Ectodermal cell (in vitro differentiated cells): ENCODE measurements around the gene HPCA.

Experiments
- H3K27ac ChIP-seq: 2 replicates; pipeline ENCODE4 v1.7.0; 2013; ENCODE audit warnings: mild to moderate bottlenecking, low read depth, low read length; ENCODE audit not compliant: insufficient read depth, poor library complexity, severe bottlenecking
- H3K27me3 ChIP-seq: 2 replicates; pipeline ENCODE4 v1.7.0; 2013; ENCODE audit warnings: mild to moderate bottlenecking, low read length; ENCODE audit not compliant: insufficient read depth, control insufficient read depth, poor library complexity, severe bottlenecking
- H3K36me3 ChIP-seq: one replicate; pipeline ENCODE4 v1.7.0; 2013; ENCODE audit warnings: low read length; ENCODE audit not compliant: control insufficient read depth, insufficient read depth
- H3K4me1 ChIP-seq: one replicate; pipeline ENCODE4 v1.7.0; 2013; ENCODE audit warnings: low read length; ENCODE audit not compliant: control insufficient read depth, insufficient read depth
- H3K4me3 ChIP-seq: 2 replicates; pipeline ENCODE4 v1.7.0; 2013; ENCODE audit warnings: low read depth, low read length, control low read depth; ENCODE audit not compliant: insufficient read depth
- H3K9me3 ChIP-seq: 2 replicates; pipeline ENCODE4 v1.7.0; 2013; ENCODE audit warnings: mild to moderate bottlenecking, low read length, moderate library complexity; ENCODE audit not compliant: control insufficient read depth
- WGBS, 2 experiments: methylation state at CpG; one replicate each; pipeline ENCODE4 v1.1.7; 2013; ENCODE audit warnings: missing lambda C conversion rate in 2 of 2; 5-methylcytosine and 5-hydroxymethylcytosine counted together

The HPCA gene

GRCh38 chr1:32863881-32864245 lies 22.4 kb upstream of the HPCA start:
- no peak overlapping the region for H3K4me3 ChIP-seq
- 94 to 100% methylated on average over 1 of the region's 1 CpG for WGBS, 2 experiments
- H3K9me3 ChIP-seq = no peaks in the 10 kb centered on the region
- peaks cover 10% of the 10 kb centered on the region for H3K36me3 ChIP-seq
- H3K27ac ChIP-seq = no peak overlapping the region
- no peaks in the 10 kb centered on the region for H3K27me3 ChIP-seq
- H3K4me1 ChIP-seq = peaks cover 11% of the 10 kb centered on the region

DNA sequence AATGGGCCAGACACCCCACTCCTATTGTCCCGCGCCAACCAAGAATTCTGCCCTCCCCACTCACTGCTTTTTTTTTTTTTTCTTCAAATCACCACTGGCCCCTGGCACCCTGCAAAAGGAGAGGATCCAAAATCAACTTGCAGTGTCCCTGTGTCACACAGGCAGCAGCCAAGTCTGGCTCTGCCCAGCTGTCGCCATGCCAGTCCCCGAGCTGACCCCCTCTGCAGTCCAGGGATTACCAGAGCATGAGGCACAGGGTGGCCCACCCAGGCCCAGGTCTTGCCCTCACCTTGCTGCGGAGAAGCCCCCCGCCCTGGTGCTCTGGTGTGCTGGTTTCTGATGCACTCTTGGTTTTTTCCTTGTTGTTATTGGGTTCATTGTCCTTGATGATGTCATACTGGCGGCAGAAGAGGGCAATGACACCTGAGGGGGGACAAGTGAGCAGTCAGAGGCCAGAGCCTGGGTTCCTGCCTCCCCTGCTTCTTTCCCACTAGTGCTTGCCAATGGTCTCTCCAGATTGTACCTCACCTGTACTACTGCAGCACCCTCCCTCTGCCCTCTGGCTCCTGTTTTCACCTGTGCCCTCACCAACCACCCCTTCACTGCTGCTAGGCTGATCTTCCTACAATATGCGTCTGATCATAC lies 21.8 kb upstream of the HPCA start:
- H3K4me3 ChIP-seq = no peak overlapping the region
- 92 to 96% methylated on average over 8 of the region's 8 CpGs for WGBS, 2 experiments
- H3K27ac ChIP-seq = peak overlapping the region; percentile 20
- peaks cover 2% of the 10 kb centered on the region for H3K27me3 ChIP-seq
- no peaks in the 10 kb centered on the region for H3K9me3 ChIP-seq
- H3K4me1 ChIP-seq = peaks cover 11% of the 10 kb centered on the region
- H3K36me3 ChIP-seq = peaks cover 10% of the 10 kb centered on the region

DNA sequence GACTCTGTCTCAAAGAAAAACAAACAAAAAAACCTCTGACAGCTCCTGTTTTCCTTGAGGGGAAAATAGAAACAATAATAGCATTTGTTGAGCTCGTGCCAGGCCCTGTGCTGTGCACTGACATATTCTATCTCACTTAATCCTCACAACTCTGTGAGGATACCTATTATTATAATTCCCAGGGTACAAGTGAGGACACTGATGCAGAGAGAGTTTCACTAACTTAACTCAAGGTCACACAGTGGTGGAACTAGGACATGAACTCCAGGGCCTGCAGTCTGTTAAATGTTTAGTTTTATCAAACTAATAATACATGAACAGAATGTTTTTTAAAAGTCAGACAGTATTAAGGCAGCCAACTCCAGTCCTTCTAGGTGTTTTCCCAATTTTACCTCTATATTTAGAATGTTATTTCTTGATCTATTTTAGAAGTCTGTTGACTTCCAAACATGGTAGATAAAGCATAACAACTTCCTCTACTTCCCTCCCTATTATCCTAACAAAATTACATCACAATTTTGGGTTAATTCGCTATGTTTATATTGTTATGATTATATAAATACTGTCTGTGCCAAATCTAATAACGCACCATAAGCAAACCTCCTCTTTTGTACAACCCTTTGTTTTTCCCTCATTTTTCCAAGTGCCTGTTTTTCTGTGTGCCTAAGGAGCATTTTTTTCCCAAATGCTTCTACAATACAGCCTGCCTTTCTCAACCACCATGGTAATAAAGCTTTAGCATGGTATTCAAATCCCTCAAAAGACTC lies 20.5 kb upstream of the HPCA start:
- 94 to 98% methylated on average over 2 of the region's 3 CpGs for WGBS, 2 experiments

DNA sequence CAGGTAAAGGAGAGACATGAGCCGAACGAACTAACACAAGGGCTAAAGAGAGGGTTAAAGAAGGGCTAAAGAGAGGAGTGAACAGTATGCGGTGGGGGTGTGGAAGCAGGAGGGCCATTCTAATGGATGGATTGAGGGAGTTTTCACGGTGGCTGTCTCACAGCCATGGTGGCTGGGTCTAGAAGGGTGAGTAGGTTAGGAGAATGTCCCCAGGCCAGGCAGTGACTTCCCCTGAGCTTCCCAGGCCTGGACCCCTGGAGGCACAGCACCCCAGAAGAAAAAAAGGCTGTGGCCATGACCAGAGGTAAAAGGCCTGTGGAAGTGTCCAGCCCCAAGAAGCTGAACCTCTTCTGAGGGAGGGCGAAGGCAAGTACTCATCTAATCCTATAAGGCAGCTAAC lies 19.1 kb upstream of the HPCA start:
- WGBS, 2 experiments = 91% methylated on average over 5 of the region's 5 CpGs
- Histone ChIP-seq H3K4me3 (no peak overlapping the region), H3K27ac (no peak overlapping the region), H3K27me3 (peaks cover 16% of the 10 kb centered on the region), H3K9me3 (no peaks in the 10 kb centered on the region), H3K36me3 (peaks cover 10% of the 10 kb centered on the region), H3K4me1 (peaks cover 32% of the 10 kb centered on the region)

More for the DNA sequence above, 20.5 kb upstream of the HPCA start:
- no peaks in the 10 kb centered on the region for H3K9me3 ChIP-seq
- H3K36me3 ChIP-seq = peaks cover 10% of the 10 kb centered on the region
- H3K27ac ChIP-seq = peak overlapping the region; percentile 40
- H3K4me3 ChIP-seq = no peak overlapping the region
- H3K4me1 ChIP-seq = peaks cover 20% of the 10 kb centered on the region
- H3K27me3 ChIP-seq = peaks cover 11% of the 10 kb centered on the region

- H3K27me3 ChIP-seq = peaks cover 16% of the 10 kb centered on the region
- H3K36me3 ChIP-seq = peaks cover 8% of the 10 kb centered on the region
- no peak overlapping the region for H3K4me3 ChIP-seq
- peaks cover 34% of the 10 kb centered on the region for H3K4me1 ChIP-seq
- no peak overlapping the region for H3K27ac ChIP-seq
- no peaks in the 10 kb centered on the region for H3K9me3 ChIP-seq
- 93 to 95% methylated on average over 7 of the region's 7 CpGs for WGBS, 2 experiments
Observed at GRCh38 chr1:32867671-32868070, 18.6 kb upstream of the HPCA start.

- H3K36me3 ChIP-seq = peaks cover 5% of the 10 kb centered on the region
- H3K4me3 ChIP-seq = no peak overlapping the region
- 94 to 95% methylated on average over 13 of the region's 13 CpGs for WGBS, 2 experiments
- no peak overlapping the region for H3K27ac ChIP-seq
- H3K4me1 ChIP-seq = peaks cover 34% of the 10 kb centered on the region
- H3K9me3 ChIP-seq = no peaks in the 10 kb centered on the region
- peaks cover 16% of the 10 kb centered on the region for H3K27me3 ChIP-seq
Observed at GRCh38 chr1:32868085-32868484, 18.2 kb upstream of the HPCA start.

GRCh38 chr1:32868806-32869455 lies 17.4 kb upstream of the HPCA start:
- Histone ChIP-seq H3K4me1 (peaks cover 26% of the 10 kb centered on the region), H3K27ac (no peak overlapping the region), H3K4me3 (no peak overlapping the region), H3K27me3 (peaks cover 16% of the 10 kb centered on the region), H3K36me3 (peaks cover 5% of the 10 kb centered on the region), H3K9me3 (no peaks in the 10 kb centered on the region)
- WGBS, 2 experiments = 93 to 96% methylated on average over 9 of the region's 9 CpGs

GRCh38 chr1:32869923-32870614 lies 16.2 kb upstream of the HPCA start:
- no peak overlapping the region for H3K27ac ChIP-seq
- H3K27me3 ChIP-seq = peaks cover 16% of the 10 kb centered on the region
- peak overlapping the region; percentile 37 for H3K4me3 ChIP-seq
- H3K36me3 ChIP-seq = no peaks in the 10 kb centered on the region
- H3K9me3 ChIP-seq = no peaks in the 10 kb centered on the region
- 33 to 34% methylated on average over 16 of the region's 16 CpGs for WGBS, 2 experiments
- peaks cover 23% of the 10 kb centered on the region for H3K4me1 ChIP-seq

DNA sequence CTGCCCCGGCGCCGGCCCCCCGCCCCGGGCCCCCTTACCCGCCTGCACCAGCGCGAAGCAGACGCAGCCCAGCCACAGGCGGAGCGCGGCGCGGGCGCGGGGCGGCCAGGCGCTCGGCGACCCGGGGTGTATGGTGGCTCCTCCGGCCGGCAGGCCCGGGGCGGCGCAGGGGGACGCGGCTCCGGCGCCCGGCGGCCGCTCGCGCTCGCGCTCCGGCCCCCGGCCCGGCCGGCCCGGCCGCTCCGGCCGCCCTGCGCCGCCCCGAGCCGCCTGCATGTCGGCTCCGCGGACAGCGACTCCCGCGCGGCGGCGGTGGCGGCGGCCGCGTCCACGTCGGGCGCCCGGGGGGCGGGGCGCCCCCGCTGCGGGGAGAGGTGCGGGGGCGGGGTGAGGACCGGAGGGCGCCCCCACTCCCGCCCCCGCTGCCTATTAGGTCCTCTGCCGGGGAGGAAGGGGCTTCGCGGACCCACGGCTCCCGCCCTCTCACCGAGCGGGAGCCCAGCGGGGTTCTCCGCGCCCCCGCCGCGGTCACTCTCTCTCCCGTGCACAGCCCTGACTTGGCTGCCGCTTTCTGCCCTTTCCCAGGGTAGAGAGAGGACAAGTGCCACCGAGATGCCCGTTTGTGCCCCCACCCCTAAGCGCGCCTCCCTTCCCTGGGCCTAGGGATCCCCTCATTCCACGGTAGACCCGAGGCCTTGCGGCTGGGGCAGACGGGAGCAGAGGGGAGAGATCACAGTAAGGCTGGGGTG lies 15.5 kb upstream of the HPCA start, which contains the start of gene FNDC5:
FNDC5 (minus strand) TSS at position 298 of the 749 bp plus-strand sequence.
- H3K27me3 ChIP-seq = peaks cover 16% of the 10 kb centered on the region
- peak within 1 kb of the TSS; percentile 45 for H3K4me3 ChIP-seq
- peaks cover 28% of the 10 kb centered on the region for H3K4me1 ChIP-seq
- no peaks in the 10 kb centered on the region for H3K9me3 ChIP-seq
- H3K27ac ChIP-seq = peak within 1 kb of the TSS; percentile 26
- H3K36me3 ChIP-seq = no peaks in the 10 kb centered on the region
- WGBS, 2 experiments = 2% methylated on average over 99 of the region's 99 CpGs
